ENCODE results near the gene MAP2K4. TPM values are rescaled to one million over a fixed set of nuclear protein-coding genes. Genes with fewer than 3 reads are reported as not detected.

MAP2K4 gene
- total and polyA plus RNA-seq, 10 donors, result 8.2 to 35.1 (median 26.0) TPM

GRCh38 chr17:12128946-12129345 lies 108.3 kb downstream of the MAP2K4 start:
- no peak for TF ChIP-seq POLR2A (IDR thresholded peaks at IDR 0.05)
- no peak for TF ChIP-seq CTCF (IDR thresholded peaks at IDR 0.05 in 8 of 11, conservative IDR thresholded peaks at IDR 0.05 in 3 of 11)
- no peak for TF ChIP-seq POLR2AphosphoS5 (IDR thresholded peaks at IDR 0.05)
- intact Hi-C loops (cut with DNase I; ENCODE audit: low total_unique reads), result no loop called here
- WGBS, 5 donors, result 96 to 98% (median 97%) methylated on average over 7 of the region's 7 CpGs
- no peak for DNase-seq
- Histone ChIP-seq H3K27ac (no peak overlapping the region), H3K27me3 (replicated peaks in 1 of 7) (no peaks in the 10 kb centered on the region), H3K36me3 (peaks cover 3 to 100% (median 73%) of the 10 kb centered on the region in 6 donors), H3K4me3 (no peak overlapping the region), H3K9me3 (peaks cover 0 to 6% (median 0%) of the 10 kb centered on the region in 8 donors), H3K4me1 (no peaks in the 10 kb centered on the region)

GRCh38 chr17:12133183-12133582 lies 112.5 kb downstream of the MAP2K4 start:
- DNase-seq, result no peak
- WGBS, 5 donors, result 92 to 98% (median 96%) methylated on average over 6 of the region's 6 CpGs
- TF ChIP-seq CTCF (IDR thresholded peaks at IDR 0.05 in 8 of 11, conservative IDR thresholded peaks at IDR 0.05 in 3 of 11) (no peak), POLR2AphosphoS5 (IDR thresholded peaks at IDR 0.05) (no peak), POLR2A (IDR thresholded peaks at IDR 0.05) (no peak)

GRCh38 chr17:12134101-12134500 lies 113.4 kb downstream of the MAP2K4 start:
- no peak overlapping the region for H3K27ac ChIP-seq
- H3K27me3 ChIP-seq (replicated peaks in 1 of 7), result no peaks in the 10 kb centered on the region
- H3K36me3 ChIP-seq, result peaks cover 0 to 100% (median 36%) of the 10 kb centered on the region in 6 donors
- H3K9me3 ChIP-seq, result peaks cover 0 to 20% (median 16%) of the 10 kb centered on the region in 8 donors
- no peak for DNase-seq
- no peak overlapping the region for H3K4me3 ChIP-seq
- no peak for TF ChIP-seq POLR2AphosphoS5 (IDR thresholded peaks at IDR 0.05)
- TF ChIP-seq POLR2A (IDR thresholded peaks at IDR 0.05), result no peak
- TF ChIP-seq CTCF (IDR thresholded peaks at IDR 0.05 in 8 of 11, conservative IDR thresholded peaks at IDR 0.05 in 3 of 11), result no peak
- no peaks in the 10 kb centered on the region for H3K4me1 ChIP-seq
- intact Hi-C loops (cut with DNase I; ENCODE audit: low total_unique reads), result no loop called here
- WGBS, 5 donors, result 62 to 96% (median 78%) methylated on average over 3 of the region's 3 CpGs

More at GRCh38 chr17:12133183-12133582, 112.5 kb downstream of the MAP2K4 start:
- H3K36me3 ChIP-seq, result peaks cover 0 to 100% (median 44%) of the 10 kb centered on the region in 6 donors
- H3K27me3 ChIP-seq (replicated peaks in 1 of 7), result no peaks in the 10 kb centered on the region
- no peak overlapping the region for H3K4me3 ChIP-seq
- H3K27ac ChIP-seq, result no peak overlapping the region
- peaks cover 0 to 20% (median 16%) of the 10 kb centered on the region in 8 donors for H3K9me3 ChIP-seq
- H3K4me1 ChIP-seq, result no peaks in the 10 kb centered on the region
- intact Hi-C loops (cut with DNase I; ENCODE audit: low total_unique reads), result no loop called here

GRCh38 chr17:12134587-12134986 lies 113.9 kb downstream of the MAP2K4 start:
- intact Hi-C loops (cut with DNase I; ENCODE audit: low total_unique reads), result no loop called here
- no peak overlapping the region for H3K4me3 ChIP-seq

More at GRCh38 chr17:12134587-12134986, 113.9 kb downstream of the MAP2K4 start:
- H3K27ac ChIP-seq, result no peak overlapping the region
- H3K27me3 ChIP-seq (replicated peaks in 1 of 7), result no peaks in the 10 kb centered on the region
- no peak for TF ChIP-seq POLR2A (IDR thresholded peaks at IDR 0.05)
- TF ChIP-seq CTCF (IDR thresholded peaks at IDR 0.05 in 8 of 11, conservative IDR thresholded peaks at IDR 0.05 in 3 of 11), result no peak
- no peak for TF ChIP-seq POLR2AphosphoS5 (IDR thresholded peaks at IDR 0.05)
- H3K9me3 ChIP-seq, result peaks cover 0 to 20% (median 16%) of the 10 kb centered on the region in 8 donors
- H3K36me3 ChIP-seq, result peaks cover 0 to 100% (median 33%) of the 10 kb centered on the region in 6 donors
- no peaks in the 10 kb centered on the region for H3K4me1 ChIP-seq
- DNase-seq, result no peak

Measured in spleen (tissue), 11 donors.